Tongue (tissue), 2 donors: ENCODE measurements around the gene SLC38A4. TPM values are rescaled to one million over a fixed set of nuclear protein-coding genes. Genes with fewer than 3 reads are reported as not detected.
"Not testable (repeated sequence)": the region's sequence is repeated elsewhere in the genome, so short reads cannot be mapped to it uniquely, and the experiment has no call there.

ENCODE experiments used
- DNase-seq: peaks from one replicate; pipeline ENCODE4 v3.0.0-alpha.2; 2015
- total RNA-seq: library from RNA; depleted of rRNA; stranded (reverse); fragments of >200 nt; gene quantifications from one replicate; pipeline ENCODE4 v1.2.3, GENCODE V29; 2014

The SLC38A4 gene
- total RNA-seq, 1 donor from 2014 or later = 12.0 TPM

GRCh38 chr12:46775796-46776195, 50.0 kb downstream of the SLC38A4 start:
- no peak for DNase-seq

DNA sequence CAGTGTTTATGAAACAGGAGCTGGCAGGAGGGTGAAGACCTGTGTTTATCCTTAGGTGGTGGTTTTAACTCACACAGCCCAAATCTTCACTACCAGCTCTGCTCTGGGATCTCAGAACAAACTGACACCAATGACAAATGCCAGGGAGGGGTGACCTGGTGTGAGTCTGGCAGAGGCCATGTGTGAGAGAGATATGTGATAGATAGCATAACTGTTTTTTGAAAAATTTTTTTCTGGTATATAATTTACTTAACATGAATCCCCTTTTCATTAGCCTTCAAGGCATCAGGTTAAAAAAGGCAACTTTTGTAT, 51.5 kb downstream of the SLC38A4 start:
- DNase-seq = no peak

GRCh38 chr12:46773586-46774321, 52.0 kb downstream of the SLC38A4 start:
- DNase-seq = peak; percentile 86

GRCh38 chr12:46771268-46771827, 54.4 kb downstream of the SLC38A4 start:
- DNase-seq = no peak

GRCh38 chr12:46770501-46771183, 55.2 kb downstream of the SLC38A4 start:
- peak; percentile 88 for DNase-seq

DNA sequence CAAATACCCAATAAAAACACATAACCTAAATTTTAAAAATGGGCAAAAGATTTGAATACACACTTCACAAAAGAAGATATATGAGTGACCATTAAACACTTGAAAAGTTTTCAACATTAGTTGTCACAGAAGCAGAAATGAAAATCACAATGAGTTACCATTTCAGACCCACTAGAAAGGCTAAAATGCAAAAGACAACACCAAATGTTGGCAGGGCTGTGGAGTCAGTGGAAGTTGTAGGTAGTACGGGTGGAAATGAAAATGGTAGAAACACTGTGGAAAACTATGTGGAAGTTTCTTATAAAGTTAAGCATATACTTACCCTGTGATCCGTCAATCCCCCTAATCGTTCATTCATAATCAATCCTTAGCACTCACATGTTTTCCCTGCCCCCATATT, 61.8 kb downstream of the SLC38A4 start:
- DNase-seq = no peak

GRCh38 chr12:46763230-46763629, 62.6 kb downstream of the SLC38A4 start:
- DNase-seq = no peak

DNA sequence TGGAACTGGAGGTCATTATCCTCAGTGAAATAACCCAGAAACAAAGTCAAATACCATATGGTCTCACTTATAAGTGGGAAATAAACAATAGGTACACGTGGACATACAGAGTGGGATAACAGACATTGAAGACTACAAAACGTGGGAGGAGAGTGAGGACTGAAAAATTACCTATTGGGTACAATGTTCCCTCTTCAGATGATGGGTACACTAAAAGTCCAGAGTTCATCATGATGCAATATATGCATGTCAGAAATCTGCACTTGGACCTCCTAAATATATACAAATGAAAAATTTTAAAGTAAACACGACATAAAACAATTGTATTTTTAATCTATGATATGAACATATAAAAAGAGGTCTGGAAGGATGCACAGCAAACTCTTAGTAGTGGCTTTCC, 71.2 kb downstream of the SLC38A4 start:
- no peak for DNase-seq

DNA sequence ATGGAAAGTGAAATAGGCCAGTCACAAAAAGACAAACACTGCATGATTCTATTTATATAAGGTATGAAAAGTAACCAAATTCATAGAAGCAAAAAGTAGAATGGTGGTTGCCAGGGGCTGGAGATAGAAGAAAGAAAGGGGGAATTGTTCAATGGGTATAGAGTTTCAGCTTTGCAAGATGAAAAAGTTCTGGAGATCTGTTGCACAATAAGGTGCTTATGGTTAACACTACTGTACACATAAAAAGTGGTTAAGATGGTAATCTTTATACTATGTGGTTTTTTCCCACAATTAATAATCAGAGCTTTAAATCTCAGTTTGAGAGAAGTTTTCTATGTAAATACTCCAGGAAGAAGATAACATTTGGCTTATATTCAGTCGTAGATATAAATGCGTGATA, 73.4 kb downstream of the SLC38A4 start:
- no peak for DNase-seq

DNA sequence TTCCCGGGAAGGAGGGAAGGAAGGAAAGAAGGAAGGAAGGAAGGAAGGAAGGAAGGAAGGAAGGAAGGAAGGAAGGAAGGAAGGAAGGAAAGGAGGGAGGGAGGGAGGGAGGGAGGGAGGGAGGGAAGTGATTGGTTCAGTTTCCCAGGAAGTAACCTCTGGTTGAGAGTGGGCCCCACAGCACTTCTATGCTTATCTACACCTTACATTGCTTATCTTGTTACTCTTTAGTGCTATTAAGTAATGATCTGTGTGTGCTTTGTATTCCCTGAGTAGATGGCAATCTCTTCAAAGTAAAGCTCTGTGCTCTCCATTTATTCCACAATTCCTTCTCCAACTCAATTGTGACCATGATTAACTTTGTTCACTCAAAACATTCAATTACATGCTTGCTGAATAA, 74.6 kb downstream of the SLC38A4 start:
- no peak for DNase-seq

GRCh38 chr12:46749322-46749721, 76.5 kb downstream of the SLC38A4 start:
- DNase-seq = no peak

- no peak for DNase-seq
Observed at GRCh38 chr12:46744283-46744682, 81.5 kb downstream of the SLC38A4 start.

DNA sequence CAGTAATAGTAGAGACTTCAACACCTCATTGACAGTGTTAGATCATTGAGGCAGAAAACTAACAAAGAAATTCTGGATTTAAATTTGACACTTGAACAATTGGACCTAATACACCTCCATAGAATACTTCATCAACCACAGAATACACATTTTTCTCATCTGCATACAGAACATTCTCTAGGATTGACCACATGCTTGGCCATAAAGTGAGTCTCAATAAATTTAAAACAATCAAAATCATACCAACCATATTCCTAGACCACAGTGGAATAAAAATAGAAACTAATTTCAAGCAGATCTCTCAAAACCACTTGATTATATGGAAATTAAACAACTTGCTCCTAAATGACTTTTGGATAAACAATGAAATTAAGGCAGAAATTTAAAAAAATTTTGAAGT, 82.3 kb downstream of the SLC38A4 start:
- no peak for DNase-seq

GRCh38 chr12:46742271-46742670, 83.5 kb downstream of the SLC38A4 start:
- DNase-seq = not testable (repeated sequence)

DNA sequence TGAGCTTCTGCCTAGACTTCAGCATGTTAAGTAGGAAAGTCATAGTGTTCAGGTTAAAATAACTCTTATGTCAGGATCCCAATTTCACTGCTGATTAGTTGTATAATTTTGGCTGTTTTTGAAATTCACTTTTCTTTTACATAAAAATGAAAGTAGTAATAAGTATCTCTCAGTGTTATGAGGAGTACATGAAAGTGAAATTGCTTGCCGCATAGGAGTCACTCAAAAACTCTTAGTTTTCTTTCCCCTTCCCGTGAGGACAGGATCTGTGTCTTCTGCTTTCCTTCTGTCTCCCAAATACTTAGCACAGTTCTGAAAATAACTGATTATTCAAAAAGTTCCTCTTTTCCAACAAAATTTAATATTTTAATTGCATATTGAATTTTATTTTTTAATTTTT, 100.5 kb downstream of the SLC38A4 start:
- no peak for DNase-seq

GRCh38 chr12:46723629-46724419, 102.0 kb downstream of the SLC38A4 start:
- DNase-seq = no peak

- DNase-seq = peak; percentile 57
Observed at GRCh38 chr12:46722394-46723185, 103.2 kb downstream of the SLC38A4 start.

DNA sequence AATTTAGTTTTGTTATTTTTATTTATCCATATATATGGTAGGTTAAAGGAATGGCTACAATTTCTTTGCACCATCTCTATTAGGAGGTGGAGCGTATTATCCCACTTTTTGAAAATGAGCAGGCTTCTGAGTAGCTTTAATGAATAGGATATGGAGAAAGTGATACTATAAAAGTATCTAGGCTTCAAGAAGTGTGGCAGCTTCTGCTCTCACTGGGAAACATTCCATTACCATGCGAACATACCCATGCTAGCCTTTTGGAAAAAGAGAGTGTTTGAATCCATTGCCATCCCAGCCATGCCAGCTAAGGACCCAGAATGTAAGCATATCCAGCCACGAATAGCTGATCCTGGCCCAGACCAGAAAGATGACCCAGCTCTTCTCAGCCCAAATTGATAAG, 107.3 kb downstream of the SLC38A4 start:
- DNase-seq = no peak

GRCh38 chr12:46717868-46718267, 107.9 kb downstream of the SLC38A4 start:
- DNase-seq = peak; percentile 38

DNA sequence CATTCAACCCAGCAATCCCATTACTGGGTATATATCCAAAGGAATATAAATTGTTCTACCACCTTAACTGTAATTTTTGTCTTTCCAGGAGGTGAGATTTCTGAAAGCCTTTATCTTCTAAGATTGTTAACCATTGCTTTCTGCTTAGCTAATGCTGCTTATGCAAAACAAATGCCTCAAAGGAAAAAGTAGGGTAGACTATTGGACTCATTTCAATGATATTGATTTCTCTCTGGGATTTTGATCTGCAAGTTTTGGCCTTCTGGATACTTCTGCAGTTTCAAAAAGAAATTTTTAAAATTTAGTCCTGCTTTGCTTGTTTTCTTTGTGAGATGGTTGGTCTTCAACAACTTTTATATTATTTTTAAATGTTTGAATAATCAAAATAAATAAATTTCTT, 108.6 kb downstream of the SLC38A4 start:
- no peak for DNase-seq
